Large intestine (tissue), 3 donors: ENCODE data around the gene NHLRC2. TPM values are rescaled to one million over a fixed set of nuclear protein-coding genes. Genes with fewer than 3 reads are reported as not detected.
"Not testable (repeated sequence)": the region's sequence is repeated elsewhere in the genome, so short reads cannot be mapped to it uniquely, and the experiment has no call there.

ENCODE experiments used
- DNase-seq, 2 donors: peaks; one replicate each; pipeline versions ENCODE4 v3.0.0 to v3.0.0-alpha.2; 2013
- H3K27ac ChIP-seq: one replicate; pipeline ENCODE4 v1.5.1; 2013; ENCODE audit warnings: low read length
- H3K27me3 ChIP-seq: 2 replicates; pipeline ENCODE4 v1.6.1; 2013; ENCODE audit warnings: low read length; ENCODE audit not compliant: control insufficient read depth, insufficient read depth
- H3K36me3 ChIP-seq: 2 replicates; pipeline ENCODE4 v1.6.1; 2013; ENCODE audit warnings: low read length; ENCODE audit not compliant: control insufficient read depth, insufficient read depth
- H3K4me1 ChIP-seq: one replicate; pipeline ENCODE4 v1.6.1; 2013; ENCODE audit warnings: low read length; ENCODE audit not compliant: control insufficient read depth, insufficient read depth
- H3K4me3 ChIP-seq: one replicate; pipeline ENCODE4 v1.5.1; 2013; ENCODE audit warnings: low read length
- H3K9me3 ChIP-seq: one replicate; pipeline ENCODE4 v1.6.1; 2013; ENCODE audit warnings: mild to moderate bottlenecking, low read depth, low read length, moderate library complexity; ENCODE audit not compliant: control insufficient read depth
- WGBS: methylation state at CpG from one replicate; pipeline ENCODE4 v1.1.5; 2013; ENCODE audit warnings: low lambda C conversion rate; ENCODE audit not compliant: insufficient coverage; 5-methylcytosine and 5-hydroxymethylcytosine counted together
- polyA plus RNA-seq: library from polyadenylated mRNA; unstranded; fragments of 120-200 nt; gene quantifications from one replicate; pipeline ENCODE4 v1.2.1, GENCODE V29; 2013

Gene NHLRC2
- polyA plus RNA-seq, 1 donor, result 19.1 TPM

GRCh38 chr10:113825791-113826190 is 28.7 kb upstream of the NHLRC2 start:
- Histone ChIP-seq H3K4me1 (no peaks in the 10 kb centered on the region), H3K27ac (no peak overlapping the region), H3K4me3 (no peak overlapping the region), H3K27me3 (no peaks in the 10 kb centered on the region), H3K9me3 (no peaks in the 10 kb centered on the region), H3K36me3 (no peaks in the 10 kb centered on the region)
- DNase-seq, result no peak
- WGBS, result 43% methylated on average over 1 of the region's 2 CpGs

DNA sequence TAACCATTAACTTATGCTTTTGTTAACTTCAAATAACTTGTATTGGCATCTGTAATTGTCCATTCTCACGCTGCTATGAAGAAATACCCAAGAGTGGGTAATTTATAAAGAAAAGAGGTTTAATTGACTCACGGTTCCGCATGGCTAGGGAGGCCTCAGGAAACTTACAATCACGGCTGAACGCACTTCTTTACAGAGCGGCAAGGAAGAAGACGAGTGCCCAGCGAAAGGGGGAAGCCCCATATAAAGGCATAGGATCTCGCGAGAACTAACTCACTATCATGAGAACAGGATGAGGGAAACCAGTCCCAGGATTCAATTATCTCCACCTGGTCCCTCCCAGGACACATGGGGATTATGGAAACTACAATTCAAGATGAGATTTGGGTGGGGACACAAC is 25.9 kb upstream of the NHLRC2 start:
- not testable (repeated sequence) for H3K9me3 ChIP-seq, H3K27ac ChIP-seq, DNase-seq, H3K4me3 ChIP-seq, H3K4me1 ChIP-seq, H3K36me3 ChIP-seq, H3K27me3 ChIP-seq
- WGBS, result no CpG with 5 or more reads among the region's 10 CpGs

DNA sequence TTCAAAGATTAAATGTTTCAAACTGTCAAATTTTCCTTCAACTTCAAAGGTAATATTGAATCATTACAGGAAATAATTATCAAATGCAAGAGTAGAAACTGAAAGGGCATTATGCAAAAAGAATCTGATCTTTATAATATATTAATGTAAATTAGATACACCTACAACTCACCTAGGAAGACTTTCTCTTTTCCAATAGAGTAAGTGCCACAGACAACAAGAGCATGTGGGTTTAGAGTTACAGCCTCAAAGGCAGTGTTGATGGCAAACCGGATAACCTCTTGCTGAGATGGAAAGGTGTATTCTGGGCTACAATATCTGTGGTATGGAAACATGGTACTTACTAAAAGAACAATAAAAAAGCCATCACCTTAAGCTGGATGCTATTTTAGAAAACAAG is 12.3 kb upstream of the NHLRC2 start:
- Histone ChIP-seq H3K36me3 (peaks cover 16% of the 10 kb centered on the region), H3K4me3 (no peak overlapping the region), H3K4me1 (no peaks in the 10 kb centered on the region), H3K27ac (no peak overlapping the region), H3K9me3 (no peaks in the 10 kb centered on the region), H3K27me3 (no peaks in the 10 kb centered on the region)
- no peak for DNase-seq
- no CpG with 5 or more reads among the region's 1 CpG for WGBS

DNA sequence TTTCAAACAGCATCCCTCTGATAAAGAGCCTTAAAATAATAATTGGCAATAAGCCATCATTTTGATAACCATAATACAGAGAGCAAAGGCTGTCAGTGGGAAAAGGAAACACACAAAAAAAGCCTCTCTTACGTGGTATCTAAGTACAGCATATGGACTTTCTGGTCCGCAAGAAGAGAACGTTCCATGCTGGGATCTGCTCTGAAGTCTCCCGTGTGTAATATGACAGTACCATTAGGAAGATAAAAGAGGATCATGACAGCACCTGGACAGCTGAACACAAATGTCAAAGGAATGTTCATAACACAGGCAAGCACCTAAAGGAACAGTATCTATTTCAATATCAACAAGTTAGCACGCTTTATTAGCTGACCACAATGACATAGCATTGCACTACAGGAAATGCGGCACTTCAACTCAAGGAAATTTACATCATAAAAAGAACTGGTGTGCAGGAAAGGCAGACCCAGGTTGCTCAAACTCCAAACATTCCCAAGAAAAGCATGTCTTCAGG is 10.4 kb upstream of the NHLRC2 start:
- DNase-seq, result peak in 1 of 2 donors; percentile 23
- Histone ChIP-seq H3K27me3 (no peaks in the 10 kb centered on the region), H3K4me1 (no peaks in the 10 kb centered on the region), H3K4me3 (no peak overlapping the region), H3K27ac (no peak overlapping the region), H3K9me3 (no peaks in the 10 kb centered on the region), H3K36me3 (peaks cover 18% of the 10 kb centered on the region)
- no CpG with 5 or more reads among the region's 6 CpGs for whole genome bisulfite sequencing

DNA sequence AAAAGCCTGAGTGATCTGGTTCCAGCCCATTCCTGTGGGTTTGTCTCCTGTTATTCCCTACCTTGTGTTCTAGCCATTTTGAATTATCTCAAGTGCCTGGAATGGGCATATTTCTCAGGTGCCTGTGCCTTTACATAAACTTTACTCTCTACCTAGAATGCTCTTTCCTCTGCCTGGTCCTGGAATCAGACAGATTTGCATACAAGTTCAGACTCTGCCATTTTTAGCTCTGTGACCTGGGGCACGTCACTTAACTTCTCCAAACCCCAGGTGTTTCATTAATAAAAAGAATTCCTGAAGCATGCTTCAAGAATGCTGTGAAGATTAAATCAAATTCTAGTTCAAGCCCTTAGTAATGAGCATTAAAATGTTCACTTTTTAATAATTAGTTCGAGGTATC is 8.4 kb upstream of the NHLRC2 start:
- Histone ChIP-seq H3K9me3 (no peaks in the 10 kb centered on the region), H3K27ac (no peak overlapping the region), H3K4me3 (no peak overlapping the region), H3K27me3 (no peaks in the 10 kb centered on the region), H3K36me3 (peaks cover 22% of the 10 kb centered on the region), H3K4me1 (no peaks in the 10 kb centered on the region)
- DNase-seq, result no peak
- WGBS, result 100% methylated on average over 1 of the region's 2 CpGs

GRCh38 chr10:113849140-113849803 is 5.2 kb upstream of the NHLRC2 start:
- Histone ChIP-seq H3K4me3 (no peak overlapping the region), H3K9me3 (no peaks in the 10 kb centered on the region), H3K36me3 (peaks cover 15% of the 10 kb centered on the region), H3K4me1 (peaks cover 2% of the 10 kb centered on the region), H3K27ac (no peak overlapping the region), H3K27me3 (no peaks in the 10 kb centered on the region)
- 100% methylated on average over 3 of the region's 5 CpGs for WGBS
- no peak for DNase-seq

DNA sequence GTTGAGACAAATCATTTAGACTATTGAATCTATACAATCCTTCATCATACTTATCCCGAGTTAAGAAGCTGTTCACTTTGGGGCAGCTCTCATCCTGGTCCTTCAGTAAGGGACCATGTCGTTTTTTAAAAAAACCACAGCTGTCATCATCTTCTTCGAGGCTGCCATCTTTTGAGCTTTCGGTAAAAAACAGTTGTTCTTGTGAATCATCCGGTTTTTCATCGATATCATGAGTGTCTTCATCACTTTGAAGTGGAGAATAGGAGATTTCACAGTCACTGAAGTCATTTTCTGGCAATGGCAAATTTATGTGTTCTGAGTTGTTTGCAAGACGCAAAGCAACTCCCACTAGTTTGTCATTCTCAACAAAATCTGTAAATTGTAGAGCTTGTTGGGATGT is 4.5 kb upstream of the NHLRC2 start:
- peaks cover 15% of the 10 kb centered on the region for H3K36me3 ChIP-seq
- no peak overlapping the region for H3K27ac ChIP-seq
- H3K4me1 ChIP-seq, result peaks cover 2% of the 10 kb centered on the region
- DNase-seq, result no peak
- no peaks in the 10 kb centered on the region for H3K9me3 ChIP-seq
- no peak overlapping the region for H3K4me3 ChIP-seq
- 100% methylated on average over 3 of the region's 7 CpGs for WGBS
- no peaks in the 10 kb centered on the region for H3K27me3 ChIP-seq

- H3K9me3 ChIP-seq, result no peaks in the 10 kb centered on the region
- peak in 1 of 2 donors; percentile 7 for DNase-seq
- no CpG with 5 or more reads among the region's 10 CpGs for WGBS
- H3K27me3 ChIP-seq, result no peaks in the 10 kb centered on the region
- H3K36me3 ChIP-seq, result peaks cover 12% of the 10 kb centered on the region
- H3K27ac ChIP-seq, result peak overlapping the region; percentile 93
- peak overlapping the region; percentile 97 for H3K4me3 ChIP-seq
- H3K4me1 ChIP-seq, result peaks cover 2% of the 10 kb centered on the region
Observed at GRCh38 chr10:113853578-113854012, 866 bp upstream of the NHLRC2 start.

GRCh38 chr10:113854761-113855588 is 514 bp downstream of the NHLRC2 start:
- Histone ChIP-seq H3K27me3 (no peaks in the 10 kb centered on the region), H3K36me3 (peaks cover 10% of the 10 kb centered on the region), H3K9me3 (no peaks in the 10 kb centered on the region), H3K4me1 (peaks cover 2% of the 10 kb centered on the region), H3K4me3 (peak overlapping the region; percentile 97), H3K27ac (peak overlapping the region; percentile 93)
- WGBS, result no CpG with 5 or more reads among the region's 62 CpGs
- DNase-seq, result peak; percentile 28 to 74

GRCh38 chr10:113856563-113856962 is 2.1 kb downstream of the NHLRC2 start:
- Histone ChIP-seq H3K4me3 (no peak overlapping the region), H3K9me3 (no peaks in the 10 kb centered on the region), H3K27ac (no peak overlapping the region), H3K27me3 (no peaks in the 10 kb centered on the region), H3K4me1 (peaks cover 2% of the 10 kb centered on the region), H3K36me3 (peaks cover 21% of the 10 kb centered on the region)
- WGBS, result no CpG with 5 or more reads among the region's 1 CpG
- DNase-seq, result no peak
